ENCODE results near the gene PHACTR2.
A peak's percentile ranks its signal among the peaks of the same experiment; 100 is the strongest.

PHACTR2 gene

DNA sequence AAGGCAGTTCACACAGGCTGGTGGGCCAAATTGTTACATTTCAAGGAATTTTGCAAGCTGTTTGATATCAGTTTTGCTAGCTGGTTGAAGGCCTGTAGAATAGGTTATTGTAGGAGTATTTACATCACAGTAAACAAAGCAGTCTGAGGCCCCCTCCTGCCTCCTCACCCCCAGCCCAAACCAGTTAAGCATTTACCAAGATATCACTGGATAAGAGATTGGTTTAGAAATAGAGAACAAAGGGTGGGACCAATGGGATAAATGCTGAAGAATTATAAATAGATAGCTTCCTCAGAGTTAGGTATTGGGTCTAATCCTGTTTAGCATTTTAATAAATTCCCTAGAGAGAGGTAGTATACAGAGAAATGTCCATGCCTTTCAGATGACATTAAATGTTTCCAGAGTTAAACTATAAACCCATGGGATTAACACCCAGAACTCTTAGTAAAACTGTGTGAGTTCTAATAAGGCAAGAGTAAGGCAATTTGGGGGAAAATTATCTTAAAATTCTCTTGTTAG lies 2.3 kb upstream of the PHACTR2 start:
- DNase-seq = no peak

DNA sequence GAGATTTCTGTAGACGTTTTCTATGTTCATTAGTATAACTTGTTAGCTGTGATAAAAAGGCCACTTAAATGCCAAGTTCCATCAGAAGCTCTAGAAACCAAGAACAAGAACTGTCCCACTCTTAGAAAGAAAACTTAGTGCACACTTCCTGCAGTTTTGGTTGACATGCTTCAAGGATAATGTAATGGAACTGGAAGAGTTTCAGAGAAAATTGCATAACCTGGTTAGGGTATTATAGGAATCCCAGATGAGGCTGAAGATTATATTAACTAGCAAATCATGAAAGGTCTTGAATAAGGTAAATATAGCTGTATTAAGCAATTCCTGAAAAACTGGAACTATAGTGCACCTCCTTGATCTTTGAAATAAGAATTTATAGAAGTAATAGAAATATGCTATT lies 1.8 kb upstream of the PHACTR2 start:
- DNase-seq = no peak

DNA sequence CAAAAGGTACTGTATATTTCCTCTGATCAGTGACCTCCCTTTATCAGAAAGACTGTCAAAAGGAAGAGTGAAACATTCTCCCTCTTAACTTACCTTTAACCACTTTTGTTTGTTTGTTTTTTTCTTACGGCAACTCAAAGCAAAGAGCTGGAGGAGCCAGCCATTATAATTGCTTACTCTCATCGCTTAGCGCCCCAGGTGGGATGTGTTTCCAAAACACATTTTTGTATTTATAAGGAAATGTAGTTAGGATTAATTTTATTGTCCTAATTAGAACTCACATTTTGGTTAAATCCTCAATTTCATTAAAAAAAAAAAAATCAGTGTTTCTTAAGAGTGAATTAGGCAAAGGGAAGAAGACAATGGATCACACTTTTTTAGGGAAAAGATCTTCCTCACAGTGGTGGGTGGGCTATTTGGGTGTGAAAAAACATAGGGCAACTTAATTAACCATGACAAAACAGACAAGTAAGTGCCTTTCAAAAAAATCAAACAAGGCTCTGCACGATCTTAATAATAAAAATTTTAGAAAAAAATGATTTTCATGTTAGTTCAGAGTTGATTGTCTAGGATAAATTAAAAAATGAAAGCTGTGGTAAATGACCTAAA lies 1.2 kb upstream of the PHACTR2 start:
- no peak for DNase-seq

DNA sequence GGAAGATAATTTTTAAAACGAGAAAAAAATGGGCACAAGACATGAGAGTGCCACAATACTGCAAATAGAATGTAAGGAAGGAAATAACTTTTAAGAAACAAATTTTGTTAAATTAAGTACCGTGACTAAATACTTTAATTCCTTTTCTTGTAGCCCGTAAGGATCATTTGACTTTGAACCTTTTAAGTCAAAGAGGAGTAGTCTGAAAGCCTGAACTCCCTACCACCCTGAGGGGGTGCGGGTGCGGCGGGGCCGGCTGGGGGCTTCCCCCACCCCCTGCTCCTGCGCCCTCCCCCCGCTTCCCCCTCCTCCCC lies 231 bp upstream of the PHACTR2 start:
- no peak for DNase-seq

DNA sequence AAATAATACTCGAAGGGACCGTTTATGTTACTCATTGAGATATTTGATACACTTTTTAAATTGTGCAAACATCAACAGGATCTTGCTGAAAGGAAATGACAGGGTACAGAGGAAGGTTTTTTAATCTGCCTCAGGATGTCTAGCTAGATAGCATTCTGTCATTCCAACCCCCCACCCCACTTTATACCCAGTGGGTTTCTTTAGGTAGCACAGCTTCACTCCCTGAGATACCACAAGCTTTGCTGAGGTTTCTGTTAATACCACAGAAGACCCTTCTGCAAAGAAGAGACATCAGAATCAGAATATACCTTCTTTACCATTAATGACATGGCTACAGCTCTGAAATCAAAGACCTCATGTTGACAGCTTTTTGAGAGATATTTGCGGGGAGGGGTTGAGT lies 1.3 kb downstream of the PHACTR2 start:
- no peak for DNase-seq

DNA sequence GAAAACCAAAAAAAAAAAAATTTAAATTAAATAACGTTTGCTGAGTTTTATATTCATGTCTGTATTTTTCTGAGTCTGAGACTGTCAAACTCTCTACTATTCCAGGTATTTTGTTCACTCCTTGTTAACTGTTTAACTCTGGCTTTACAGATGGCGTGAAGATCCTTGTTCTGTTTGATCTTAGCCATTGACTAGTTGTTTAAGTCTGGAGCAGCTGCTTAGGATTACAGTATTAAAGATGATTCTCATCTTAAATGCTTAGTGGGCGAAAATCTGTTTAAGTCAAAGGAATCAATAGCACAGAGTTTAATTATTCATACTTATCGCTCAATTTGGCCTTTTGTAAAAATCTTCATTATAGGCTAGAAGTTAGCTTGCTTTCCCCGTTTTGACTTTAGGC lies 2.4 kb downstream of the PHACTR2 start:
- DNase-seq = no peak

DNA sequence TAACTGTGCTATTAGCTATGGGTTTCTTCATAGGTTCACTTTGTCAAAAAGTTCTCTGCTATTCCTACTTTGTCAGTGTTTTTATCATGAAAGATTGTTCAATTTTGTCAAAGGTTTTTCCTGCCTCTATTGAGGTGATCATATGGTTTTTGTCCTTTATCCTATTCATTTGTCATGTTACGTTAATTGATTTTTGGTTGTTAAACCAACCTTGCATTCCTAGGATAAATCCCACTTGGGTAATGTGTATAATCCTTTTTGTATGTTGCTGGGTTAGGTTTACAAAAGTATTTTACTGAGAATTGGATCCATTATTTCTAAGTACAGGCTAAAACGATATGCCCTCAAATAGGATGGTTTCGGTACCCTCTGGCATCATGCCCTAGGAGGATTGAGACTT lies 5.0 kb downstream of the PHACTR2 start:
- DNase-seq = no peak

DNA sequence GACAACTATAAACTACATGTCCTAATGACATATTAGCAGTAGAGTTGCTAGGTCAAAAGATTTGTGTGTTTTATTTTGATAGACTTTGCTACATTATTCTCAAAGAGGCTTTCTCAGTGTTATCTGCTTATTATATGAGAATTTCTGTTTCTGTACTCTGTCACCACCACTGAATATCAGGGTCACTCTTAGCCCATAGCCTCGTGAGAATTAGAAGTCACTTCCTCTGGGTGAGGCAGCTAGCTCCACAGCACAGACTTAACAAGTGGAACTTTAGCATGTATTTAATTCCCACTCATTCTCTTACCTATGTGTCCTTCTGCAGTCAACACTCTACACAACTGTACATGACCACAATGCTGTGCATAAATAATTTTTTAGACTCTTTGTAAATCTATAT lies 6.7 kb downstream of the PHACTR2 start:
- DNase-seq = no peak

DNA sequence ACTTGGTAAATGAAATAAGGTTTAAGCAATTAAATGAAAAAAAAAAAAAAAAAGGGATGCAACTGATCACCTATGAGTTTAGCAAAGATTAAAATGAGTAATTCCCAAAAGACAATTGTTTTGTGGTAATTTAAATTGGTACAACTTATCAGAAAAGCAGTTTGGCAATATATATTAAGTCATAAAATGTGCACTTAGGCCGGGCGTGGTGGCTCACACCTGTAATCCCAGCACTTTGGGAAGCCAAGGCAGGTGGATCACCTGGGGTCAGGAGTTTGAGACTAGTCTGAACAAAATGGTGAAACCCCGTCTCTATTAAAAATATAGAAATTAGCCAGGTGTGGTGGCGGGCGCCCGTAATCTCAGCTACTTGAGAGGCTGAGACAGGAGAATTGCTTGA lies 7.9 kb downstream of the PHACTR2 start:
- DNase-seq = no peak

DNA sequence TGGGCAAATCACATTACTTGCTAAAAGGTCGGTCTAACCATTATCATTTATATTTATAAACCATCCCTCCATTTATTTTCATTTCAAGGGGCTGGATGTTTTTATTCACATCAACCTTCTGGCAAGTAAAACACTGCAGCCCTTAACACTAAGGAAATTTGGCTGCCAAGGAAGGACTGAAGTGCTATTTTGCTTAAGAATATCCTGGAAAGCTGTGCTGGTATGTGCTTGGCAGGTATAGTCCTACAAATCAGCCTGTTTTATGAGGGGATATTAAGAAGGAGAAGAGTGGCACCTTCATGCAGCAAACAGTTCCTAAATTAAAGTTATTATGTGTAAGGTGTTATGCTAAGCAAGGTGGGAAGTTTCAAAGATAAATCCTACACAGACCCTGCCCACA lies 9.8 kb downstream of the PHACTR2 start:
- no peak for DNase-seq

DNA sequence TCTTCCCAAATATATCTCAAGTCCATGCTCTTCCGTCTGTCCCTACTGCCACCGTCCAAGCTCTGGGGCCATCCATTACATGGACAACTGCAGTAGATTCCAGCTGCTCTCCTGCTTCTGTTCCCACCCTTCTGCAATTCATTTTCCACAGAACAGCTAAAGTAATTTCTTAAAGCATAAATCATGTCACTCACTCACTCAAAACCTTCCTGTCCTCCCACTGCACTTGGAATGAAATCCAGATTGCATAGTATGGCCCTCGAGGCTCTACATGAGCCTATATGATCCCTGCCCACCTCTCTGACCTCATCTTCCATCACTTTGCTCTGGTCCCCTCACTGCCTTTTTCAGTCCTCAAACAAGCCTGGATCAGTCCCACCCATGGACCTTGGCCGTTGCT lies 10.9 kb downstream of the PHACTR2 start:
- DNase-seq = no peak

DNA sequence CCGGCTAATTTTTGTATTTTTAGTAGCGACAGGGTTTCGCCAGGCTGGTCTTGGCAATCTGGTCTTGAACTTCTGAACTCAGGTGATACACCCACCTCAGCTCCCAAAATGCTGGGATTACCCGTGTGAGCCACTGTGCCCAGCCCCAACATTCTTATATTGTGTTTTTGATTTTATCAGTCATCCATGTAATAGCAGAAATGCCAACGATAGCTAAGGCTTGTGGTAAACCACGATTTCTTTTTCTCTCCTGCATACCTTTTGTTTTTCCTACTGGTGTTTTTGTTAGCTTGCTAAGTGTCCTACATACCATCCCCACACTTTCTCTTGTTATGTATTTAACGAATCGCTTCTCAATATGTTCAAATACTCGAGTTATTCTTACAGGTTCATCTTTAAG lies 12.1 kb downstream of the PHACTR2 start:
- no peak for DNase-seq

DNA sequence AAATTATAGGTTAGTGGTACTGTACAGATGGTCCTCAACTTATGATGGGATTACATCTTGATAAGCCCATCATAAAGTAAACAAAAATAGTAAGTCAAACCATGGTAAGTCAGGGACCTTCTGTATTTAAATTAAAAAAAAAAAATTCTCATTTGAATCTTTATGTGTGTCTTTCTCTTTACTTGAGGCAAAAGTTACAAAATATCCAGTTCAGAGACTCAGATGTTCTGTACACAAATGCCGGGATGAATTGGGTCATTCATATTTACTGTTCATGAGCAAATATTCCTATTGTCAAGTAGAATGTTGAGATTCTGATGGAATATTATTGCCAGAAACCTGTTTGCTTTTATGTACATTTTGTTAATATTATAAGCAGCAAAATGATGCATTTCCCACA lies 13.4 kb downstream of the PHACTR2 start:
- no peak for DNase-seq

DNA sequence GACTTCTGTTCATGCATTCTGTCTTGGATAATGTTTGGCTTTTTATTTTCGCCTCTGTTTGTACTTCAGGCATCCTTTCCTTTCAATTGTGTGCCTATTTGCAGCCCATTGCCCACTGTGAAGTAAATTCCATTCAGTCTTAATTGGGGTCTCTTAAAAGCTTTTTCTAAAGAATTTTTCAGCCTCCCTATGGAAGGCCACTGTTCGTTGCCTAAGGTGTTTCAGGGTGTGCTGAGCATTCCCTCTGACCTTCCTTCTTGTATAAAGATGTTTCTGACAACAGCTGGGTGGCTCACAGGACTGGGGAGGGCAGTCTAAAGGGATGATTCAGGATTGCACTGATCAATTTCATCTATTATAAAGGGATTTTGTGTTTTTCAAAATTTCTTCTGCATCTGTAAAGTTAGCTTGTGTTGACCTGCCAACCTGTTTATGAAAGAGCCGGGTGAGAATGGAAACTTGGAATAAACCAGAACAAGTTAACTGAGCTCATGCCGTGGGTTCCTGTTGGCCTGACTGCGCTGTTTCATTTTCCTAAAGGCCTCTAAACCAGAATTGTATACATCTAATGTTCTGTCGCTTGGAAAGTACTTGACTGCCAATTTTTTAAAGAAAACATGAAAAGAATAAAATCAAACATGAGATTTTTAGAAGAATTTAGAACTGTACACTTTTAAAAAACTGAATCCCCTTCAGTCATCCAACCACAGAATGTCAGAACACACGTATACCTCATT lies 14.3 kb downstream of the PHACTR2 start:
- DNase-seq = no peak

DNA sequence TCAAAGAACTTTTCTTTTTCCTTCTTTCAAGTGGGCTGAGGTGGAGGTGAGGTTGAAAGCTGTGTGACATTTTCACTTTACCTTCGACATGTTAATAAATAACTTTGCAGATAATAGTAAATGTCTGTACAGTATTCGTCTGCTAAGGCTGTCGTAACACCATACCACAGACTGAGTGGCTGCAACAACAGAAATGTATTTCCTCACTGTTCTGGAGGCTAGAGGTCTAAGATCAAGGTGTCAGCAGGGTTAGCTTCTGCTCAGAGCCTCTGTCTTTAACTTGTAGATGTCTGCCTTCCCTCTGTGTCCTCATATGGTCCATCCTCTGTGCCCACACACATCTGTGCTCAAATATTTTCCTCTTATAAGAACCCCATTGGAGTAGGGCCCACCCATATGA lies 14.9 kb downstream of the PHACTR2 start:
- DNase-seq = no peak

DNA sequence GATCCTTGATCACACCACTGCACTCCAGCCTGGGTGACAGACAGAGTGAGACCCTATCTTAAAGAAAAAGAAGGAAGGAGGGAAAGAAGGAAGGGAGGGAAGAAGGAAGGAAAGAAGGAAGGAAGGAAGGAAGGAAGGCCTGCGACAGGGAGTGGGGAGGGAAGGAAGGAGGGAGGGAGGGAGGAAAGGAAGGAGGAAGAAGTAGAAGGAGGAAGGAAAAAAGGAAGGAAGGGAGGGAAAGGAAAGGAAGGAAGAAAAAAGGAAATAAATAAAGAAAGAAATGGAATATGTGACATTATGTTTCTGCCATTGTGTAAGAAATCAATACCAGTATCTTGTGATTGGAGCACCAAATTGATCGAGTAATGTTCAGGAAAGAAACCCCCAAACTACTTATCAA lies 16.2 kb downstream of the PHACTR2 start:
- DNase-seq = no peak

DNA sequence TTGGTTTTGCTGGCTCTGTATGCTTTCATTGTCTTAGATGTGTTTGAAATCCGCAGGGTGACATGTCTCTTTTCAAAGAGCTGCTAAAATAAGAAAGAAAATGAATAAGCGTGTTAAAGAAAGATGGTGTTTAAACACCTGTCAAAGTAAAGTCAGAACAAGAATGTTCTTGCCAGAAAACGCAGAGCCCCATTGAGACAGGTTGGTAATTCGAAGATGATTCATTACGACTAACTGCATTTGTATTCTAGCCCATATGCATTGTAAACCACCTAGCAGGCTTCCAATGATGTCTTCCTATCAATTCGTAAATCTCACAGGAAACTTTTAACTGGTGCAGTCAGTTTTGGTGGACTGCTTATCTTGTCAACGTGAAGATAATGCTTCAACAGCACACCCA lies 16.8 kb downstream of the PHACTR2 start:
- DNase-seq = peak in 4 of 56 donors; percentile 2 to 22 (median 12)

DNA sequence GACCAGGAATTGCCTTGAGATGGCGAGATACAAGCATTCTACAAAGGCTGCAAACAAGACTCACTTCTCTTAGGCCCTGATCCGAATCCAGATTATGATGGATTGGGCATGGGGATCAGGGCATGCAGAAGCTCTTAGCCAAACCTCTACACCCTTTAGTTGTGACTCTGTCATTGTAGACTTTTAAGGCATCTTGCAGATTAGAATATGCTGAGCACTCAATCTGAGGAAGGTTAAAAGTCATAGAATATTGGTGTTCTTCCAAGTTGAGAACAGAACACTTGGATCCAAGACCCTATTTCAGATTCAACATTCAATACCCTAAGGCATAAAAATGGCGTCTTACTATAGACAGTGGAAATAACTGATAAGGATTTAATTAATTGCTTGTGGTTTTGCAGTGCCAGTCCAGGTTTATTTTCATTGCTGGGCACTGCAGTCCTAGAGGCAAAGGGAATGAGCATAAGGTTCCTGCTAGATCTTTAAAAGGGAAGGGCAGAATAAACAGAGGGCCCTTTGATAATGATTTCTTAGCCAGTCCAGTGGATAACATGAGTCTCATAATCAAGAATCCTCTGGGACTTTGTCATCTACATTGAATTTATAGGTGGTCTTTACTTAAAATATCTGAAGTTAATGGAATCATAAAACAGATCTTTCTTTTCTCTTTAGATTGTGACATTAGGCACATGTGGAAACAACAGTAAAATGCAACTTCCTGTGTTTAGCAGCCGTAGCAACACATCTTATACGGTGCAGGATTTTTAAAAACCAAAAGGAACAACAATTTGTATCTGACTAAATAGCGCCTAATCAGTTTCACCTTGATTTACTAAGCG lies 17.6 kb downstream of the PHACTR2 start:
- DNase-seq = no peak

DNA sequence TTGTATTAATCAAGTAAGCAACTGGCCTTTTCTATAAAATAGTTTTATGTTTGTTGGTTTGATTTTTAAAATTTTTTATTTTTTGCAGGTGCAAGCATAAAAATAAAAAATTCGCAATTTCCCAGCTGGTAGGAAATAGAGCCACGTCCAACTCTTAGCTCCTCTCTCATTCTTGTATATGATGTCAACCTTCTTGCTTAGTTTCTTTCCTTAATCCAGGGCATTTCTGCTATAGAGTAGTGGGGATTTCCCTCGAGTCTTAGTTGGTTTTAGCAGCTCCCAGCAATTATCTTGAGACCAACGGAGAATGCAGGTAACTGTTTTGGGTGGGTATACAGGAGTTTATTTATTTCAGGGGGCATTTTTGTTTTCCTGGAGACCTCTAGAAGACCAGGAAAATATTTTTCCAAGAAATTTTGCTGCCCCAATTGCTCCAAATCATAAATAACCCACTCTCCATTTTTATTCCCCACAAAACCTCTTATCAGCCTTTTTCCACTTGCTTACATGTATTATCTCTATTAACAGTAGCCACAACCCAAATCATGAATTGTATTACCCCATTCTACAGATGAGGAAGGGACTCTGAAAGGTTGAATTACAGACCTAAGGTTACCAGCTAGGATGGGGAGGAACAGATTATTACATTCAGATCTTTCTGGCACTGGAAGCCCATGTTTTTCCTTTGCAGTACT lies 18.4 kb downstream of the PHACTR2 start:
- DNase-seq = no peak

DNA sequence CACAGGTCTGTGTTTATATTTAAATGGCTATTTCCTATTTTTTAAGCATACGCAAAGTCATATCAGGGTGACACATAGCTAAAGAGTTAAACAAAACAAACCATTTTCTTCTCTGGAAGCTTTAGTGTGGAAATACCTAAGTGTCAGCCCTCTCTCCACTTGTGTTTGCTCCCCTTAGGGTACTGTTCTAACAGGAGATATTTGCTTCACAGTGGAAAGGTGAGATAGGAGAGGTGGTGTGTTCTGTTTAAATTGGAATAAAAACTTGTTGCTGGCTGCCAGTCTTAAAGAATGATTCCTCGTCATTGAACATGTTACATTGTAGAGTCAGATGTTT lies 18.9 kb downstream of the PHACTR2 start:
- no peak for DNase-seq

DNA sequence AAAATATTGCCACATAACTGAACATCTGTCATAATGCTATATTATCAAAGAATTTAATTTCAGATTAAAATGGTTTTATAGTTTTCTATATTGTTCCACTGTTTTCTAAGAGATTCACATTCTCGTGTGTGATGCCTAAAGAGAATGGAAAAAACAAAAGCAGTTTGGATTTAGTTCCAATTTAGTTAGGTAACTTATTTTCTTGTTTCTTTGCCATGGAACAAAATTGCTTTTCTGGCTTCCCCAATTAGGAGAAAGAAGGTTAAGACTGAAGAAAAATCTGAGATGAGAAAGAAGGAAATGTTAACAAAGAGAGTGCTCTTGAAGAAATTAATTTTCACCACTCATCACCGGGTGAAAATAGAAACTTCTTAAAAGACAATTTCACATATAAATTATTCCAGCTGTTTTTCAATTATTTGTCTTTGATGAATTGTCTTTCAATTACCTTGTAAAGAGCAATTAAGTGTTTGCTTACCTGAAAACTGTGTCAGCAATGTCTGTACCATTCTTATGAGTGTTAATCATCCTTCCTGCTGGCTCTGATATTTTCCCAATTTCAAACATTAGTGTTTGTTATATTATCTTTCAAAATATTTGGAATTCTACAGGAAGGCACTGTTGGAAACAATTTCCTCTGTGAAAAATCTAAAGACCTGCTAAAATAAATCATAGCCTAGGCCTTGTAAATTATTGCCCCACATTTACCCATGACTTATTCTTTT lies 19.5 kb downstream of the PHACTR2 start:
- no peak for DNase-seq
